ENCODE measurements around the gene ATP6AP2.

DNA sequence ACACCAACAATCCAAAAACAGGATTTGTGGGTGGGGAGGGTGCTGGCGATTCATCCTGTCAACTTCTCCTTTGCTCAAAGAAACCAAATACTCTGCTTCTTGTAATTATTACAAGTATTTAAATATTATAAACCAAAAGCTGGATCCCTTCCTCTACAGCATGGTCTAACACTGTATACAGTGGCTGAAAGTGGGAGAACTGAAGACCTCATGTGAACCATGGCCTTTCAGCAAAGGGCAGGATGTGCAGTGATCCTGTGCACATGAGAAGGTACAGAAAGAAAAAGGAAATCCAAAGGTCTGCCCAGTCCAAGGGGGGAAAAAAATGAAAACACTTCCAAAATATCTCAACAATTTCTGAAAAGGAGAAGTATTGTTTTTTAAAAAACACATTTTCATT is 71.9 kb downstream of the ATP6AP2 start:
- TF ChIP-seq, protein P1, sequence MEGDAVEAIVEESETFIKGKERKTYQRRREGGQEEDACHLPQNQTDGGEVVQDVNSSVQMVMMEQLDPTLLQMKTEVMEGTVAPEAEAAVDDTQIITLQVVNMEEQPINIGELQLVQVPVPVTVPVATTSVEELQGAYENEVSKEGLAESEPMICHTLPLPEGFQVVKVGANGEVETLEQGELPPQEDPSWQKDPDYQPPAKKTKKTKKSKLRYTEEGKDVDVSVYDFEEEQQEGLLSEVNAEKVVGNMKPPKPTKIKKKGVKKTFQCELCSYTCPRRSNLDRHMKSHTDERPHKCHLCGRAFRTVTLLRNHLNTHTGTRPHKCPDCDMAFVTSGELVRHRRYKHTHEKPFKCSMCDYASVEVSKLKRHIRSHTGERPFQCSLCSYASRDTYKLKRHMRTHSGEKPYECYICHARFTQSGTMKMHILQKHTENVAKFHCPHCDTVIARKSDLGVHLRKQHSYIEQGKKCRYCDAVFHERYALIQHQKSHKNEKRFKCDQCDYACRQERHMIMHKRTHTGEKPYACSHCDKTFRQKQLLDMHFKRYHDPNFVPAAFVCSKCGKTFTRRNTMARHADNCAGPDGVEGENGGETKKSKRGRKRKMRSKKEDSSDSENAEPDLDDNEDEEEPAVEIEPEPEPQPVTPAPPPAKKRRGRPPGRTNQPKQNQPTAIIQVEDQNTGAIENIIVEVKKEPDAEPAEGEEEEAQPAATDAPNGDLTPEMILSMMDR (IDR thresholded peaks at IDR 0.05 in 2 of 3, conservative IDR thresholded peaks at IDR 0.05 in 1 of 3; ENCODE audit: insufficient read depth in 2 of 3, low read depth in 1 of 3, low read length in 3 of 3): no peak
- TF ChIP-seq ZFPM2 (CRISPR knock-in tag; IDR thresholded peaks at IDR 0.05) (no peak), ILF3 (IDR thresholded peaks at IDR 0.05; ENCODE audit: borderline replicate concordance) (no peak), NCOA1 (IDR thresholded peaks at IDR 0.05; ENCODE audit: low read depth) (no peak)
- TF ChIP-seq, protein P2, sequence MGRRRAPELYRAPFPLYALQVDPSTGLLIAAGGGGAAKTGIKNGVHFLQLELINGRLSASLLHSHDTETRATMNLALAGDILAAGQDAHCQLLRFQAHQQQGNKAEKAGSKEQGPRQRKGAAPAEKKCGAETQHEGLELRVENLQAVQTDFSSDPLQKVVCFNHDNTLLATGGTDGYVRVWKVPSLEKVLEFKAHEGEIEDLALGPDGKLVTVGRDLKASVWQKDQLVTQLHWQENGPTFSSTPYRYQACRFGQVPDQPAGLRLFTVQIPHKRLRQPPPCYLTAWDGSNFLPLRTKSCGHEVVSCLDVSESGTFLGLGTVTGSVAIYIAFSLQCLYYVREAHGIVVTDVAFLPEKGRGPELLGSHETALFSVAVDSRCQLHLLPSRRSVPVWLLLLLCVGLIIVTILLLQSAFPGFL (CRISPR knock-in tag; IDR thresholded peaks at IDR 0.05): no peak
